Mesodermal cell (in vitro differentiated cells): ENCODE data around the gene PSMC6. TPM values are rescaled to one million over a fixed set of nuclear protein-coding genes. Genes with fewer than 3 reads are reported as not detected.

Experiments
- H3K27ac ChIP-seq: 2 replicates; pipeline ENCODE4 v1.7.0; 2013; ENCODE audit warnings: mild to moderate bottlenecking, low read depth, low read length, moderate library complexity; ENCODE audit not compliant: severe bottlenecking
- H3K36me3 ChIP-seq: 2 replicates; pipeline ENCODE4 v1.7.1; 2013; ENCODE audit warnings: mild to moderate bottlenecking, low read length, moderate library complexity; ENCODE audit not compliant: control insufficient read depth, insufficient read depth
- H3K4me1 ChIP-seq: one replicate; pipeline ENCODE4 v1.7.1; 2013; ENCODE audit warnings: mild to moderate bottlenecking, low read length; ENCODE audit not compliant: insufficient read depth, control insufficient read depth, poor library complexity, severe bottlenecking
- H3K4me3 ChIP-seq: 2 replicates; pipeline ENCODE4 v1.7.0; 2013; ENCODE audit warnings: low read length, control low read depth, mild to moderate bottlenecking; ENCODE audit not compliant: insufficient read depth, poor library complexity, severe bottlenecking; ENCODE audit errors: extremely low read depth
- H3K9me3 ChIP-seq: 2 replicates; pipeline ENCODE4 v1.7.1; 2013; ENCODE audit warnings: mild to moderate bottlenecking, low read length, moderate library complexity; ENCODE audit not compliant: control insufficient read depth
- WGBS, 2 experiments: methylation state at CpG; one replicate each; pipeline ENCODE4 v1.1.5; 2013; ENCODE audit warnings: missing lambda C conversion rate in 2 of 2; ENCODE audit not compliant: insufficient coverage in 2 of 2; 5-methylcytosine and 5-hydroxymethylcytosine counted together
- polyA plus RNA-seq, 2 experiments: library from polyadenylated mRNA; stranded (reverse); fragments of 50-300 nt; gene quantifications; one replicate each; pipeline ENCODE4 v1.2.3, GENCODE V29; 2013

The PSMC6 gene
- polyA plus RNA-seq (2013, experiment 1 of 2) = 88.1 TPM
- 111 TPM for polyA plus RNA-seq (2013, experiment 2 of 2)

- Histone ChIP-seq H3K4me1 (peaks cover 7% of the 10 kb centered on the region), H3K9me3 (no peaks in the 10 kb centered on the region), H3K27ac (peak within 1 kb of the TSS; percentile 85), H3K36me3 (peaks cover 32% of the 10 kb centered on the region), H3K4me3 (peak within 1 kb of the TSS; percentile 94)
- 5% methylated on average over 37 to 38 of the region's 43 CpGs for WGBS, 2 experiments
Observed at GRCh38 chr14:52706724-52707706, at the start of gene PSMC6. PSMC6 (plus strand) TSS chr14:52707200; CDS start chr14:52707220, 20 bp downstream.

DNA sequence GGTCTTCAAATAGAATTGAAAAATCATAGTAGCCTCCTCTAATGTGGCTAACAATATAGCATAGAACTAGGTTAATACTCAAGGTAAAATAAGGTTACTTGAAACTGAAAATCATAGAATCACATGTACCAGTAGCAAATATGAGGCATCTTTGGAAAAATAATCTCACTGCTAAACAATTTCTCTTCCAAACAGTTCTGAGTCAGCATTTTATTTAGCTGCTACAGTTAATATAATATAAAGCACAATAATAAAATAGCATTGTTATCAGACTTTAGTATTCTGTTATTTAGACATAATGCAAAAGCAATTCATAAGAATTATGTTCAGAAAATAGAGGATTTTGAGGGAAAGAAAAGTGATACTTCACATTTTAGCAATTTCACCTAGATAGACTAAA is 46.7 kb upstream of the PSMC6 start:
- Histone ChIP-seq H3K4me3 (no peak overlapping the region), H3K27ac (no peak overlapping the region), H3K9me3 (no peaks in the 10 kb centered on the region), H3K36me3 (peaks cover 13% of the 10 kb centered on the region), H3K4me1 (no peaks in the 10 kb centered on the region)

- H3K36me3 ChIP-seq = peaks cover 18% of the 10 kb centered on the region
- no peak overlapping the region for H3K27ac ChIP-seq
- no peaks in the 10 kb centered on the region for H3K9me3 ChIP-seq
- H3K4me3 ChIP-seq = no peak overlapping the region
- H3K4me1 ChIP-seq = no peaks in the 10 kb centered on the region
- 100% methylated on average over 1 of the region's 1 CpG; no CpG with 5 or more reads in 1 of the 2 experiments for WGBS, 2 experiments
Observed at GRCh38 chr14:52660832-52661231, 46.2 kb upstream of the PSMC6 start.

- Histone ChIP-seq H3K4me3 (no peak overlapping the region), H3K4me1 (no peaks in the 10 kb centered on the region), H3K9me3 (no peaks in the 10 kb centered on the region), H3K27ac (no peak overlapping the region), H3K36me3 (peaks cover 23% of the 10 kb centered on the region)
- no CpG with 5 or more reads among the region's 2 CpGs for WGBS, 2 experiments
Observed at GRCh38 chr14:52661314-52661713, 45.7 kb upstream of the PSMC6 start.

DNA sequence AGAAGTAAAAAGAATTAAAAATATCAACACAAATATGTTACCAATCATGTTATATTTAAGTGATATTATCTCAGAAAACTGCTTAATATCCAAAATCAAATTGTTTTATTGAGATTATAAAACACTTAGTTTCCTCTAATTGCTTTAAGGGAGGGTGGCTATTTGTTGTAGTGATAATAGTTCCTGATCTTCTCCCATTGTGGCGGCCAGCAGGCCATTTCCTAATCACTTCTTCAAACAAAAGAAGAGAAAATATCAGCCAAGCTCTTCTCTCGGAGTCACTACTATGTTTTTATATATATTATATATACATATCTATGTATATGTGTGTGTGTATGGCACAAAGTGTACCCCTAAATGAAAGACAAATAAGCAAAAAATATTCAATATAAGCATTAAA is 43.1 kb upstream of the PSMC6 start:
- Histone ChIP-seq H3K36me3 (peaks cover 22% of the 10 kb centered on the region), H3K27ac (no peak overlapping the region), H3K9me3 (no peaks in the 10 kb centered on the region), H3K4me1 (no peaks in the 10 kb centered on the region), H3K4me3 (no peak overlapping the region)
- WGBS, 2 experiments = no CpG with 5 or more reads among the region's 2 CpGs

DNA sequence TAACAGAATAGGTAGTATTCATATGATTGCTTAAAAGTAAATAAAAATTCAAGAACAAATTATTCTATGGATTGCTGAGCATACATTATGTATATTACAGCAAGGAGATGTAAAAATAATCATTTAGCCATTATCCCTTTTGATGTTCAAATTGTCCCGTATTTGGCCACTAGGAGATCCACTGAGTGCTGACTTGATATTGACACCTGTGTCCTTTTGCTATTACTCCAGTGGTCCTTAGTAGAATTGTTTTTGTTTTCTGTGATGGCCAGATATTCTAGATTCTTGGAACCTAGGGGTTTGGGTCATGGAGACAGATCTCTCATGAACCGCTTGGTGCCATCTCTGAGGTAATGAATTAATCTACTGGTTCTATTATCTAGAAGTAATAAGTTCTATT is 28.4 kb upstream of the PSMC6 start:
- Histone ChIP-seq H3K27ac (no peak overlapping the region), H3K36me3 (peaks cover 25% of the 10 kb centered on the region), H3K4me3 (no peak overlapping the region), H3K9me3 (no peaks in the 10 kb centered on the region), H3K4me1 (no peaks in the 10 kb centered on the region)
- 100% methylated on average over 1 of the region's 2 CpGs; no CpG with 5 or more reads in 1 of the 2 experiments for WGBS, 2 experiments

- H3K27ac ChIP-seq = no peak overlapping the region
- H3K36me3 ChIP-seq = peaks cover 16% of the 10 kb centered on the region
- H3K4me3 ChIP-seq = no peak overlapping the region
- no peaks in the 10 kb centered on the region for H3K4me1 ChIP-seq
- WGBS, 2 experiments = 69 to 90% methylated on average over 1 of the region's 2 CpGs
- no peaks in the 10 kb centered on the region for H3K9me3 ChIP-seq
Observed at GRCh38 chr14:52683985-52684520, 22.9 kb upstream of the PSMC6 start.

GRCh38 chr14:52686176-52686575 is 20.8 kb upstream of the PSMC6 start:
- H3K36me3 ChIP-seq = peaks cover 12% of the 10 kb centered on the region
- whole genome bisulfite sequencing, 2 experiments = no CpG with 5 or more reads among the region's 1 CpG
- no peak overlapping the region for H3K4me3 ChIP-seq
- no peaks in the 10 kb centered on the region for H3K9me3 ChIP-seq
- H3K4me1 ChIP-seq = peaks cover 1% of the 10 kb centered on the region
- H3K27ac ChIP-seq = no peak overlapping the region

GRCh38 chr14:52690983-52691760 is 15.8 kb upstream of the PSMC6 start:
- Histone ChIP-seq H3K9me3 (no peaks in the 10 kb centered on the region), H3K4me3 (no peak overlapping the region), H3K4me1 (peaks cover 10% of the 10 kb centered on the region), H3K36me3 (no peaks in the 10 kb centered on the region), H3K27ac (no peak overlapping the region)
- 92% methylated on average over 3 to 4 of the region's 7 CpGs for WGBS, 2 experiments

GRCh38 chr14:52692248-52692962 is 14.6 kb upstream of the PSMC6 start:
- Histone ChIP-seq H3K9me3 (no peaks in the 10 kb centered on the region), H3K4me1 (peaks cover 10% of the 10 kb centered on the region), H3K36me3 (no peaks in the 10 kb centered on the region), H3K27ac (no peak overlapping the region), H3K4me3 (no peak overlapping the region)
- WGBS, 2 experiments = 100% methylated on average over 1 of the region's 5 CpGs
